K562 (cell line): ENCODE results near the gene HSPB2. TPM values are rescaled to one million over a fixed set of nuclear protein-coding genes. Genes with fewer than 3 reads are reported as not detected.
A peak's percentile ranks its signal among the peaks of the same experiment; 100 is the strongest.

Experiments
- ATAC-seq: fragments of 200-7000 bp; cut with Tn5 transposase; 3 replicates; pipeline ENCODE4 v1.9.1; 2020; ENCODE audit warnings: moderate library complexity
- Bru-seq: library from RNA; stranded (reverse); fragments of 400-500 nt; gene quantifications from one replicate; lab custom pipeline; 2021; lab: Mats Ljungman, UMichigan
- BruChase-seq, 2 experiments: library from RNA; stranded (reverse); fragments of 400-500 nt; gene quantifications; one replicate each; lab custom pipeline; 2021; lab: Mats Ljungman, UMichigan
- BruUV-seq: library from RNA; stranded (reverse); fragments of 400-500 nt; replicated peaks from 2 replicates; lab custom pipeline; 2021; lab: Mats Ljungman, UMichigan
- CTCF ChIA-PET: fragments of 300-600 bp; formaldehyde crosslinking; extraction: SDS; loops from one replicate; lab custom pipeline; 2021; ENCODE audit warnings: low intra/inter-chr PET ratio; lab: Yijun Ruan, JAX
- POLR2A ChIA-PET: fragments of 300-600, 350-650 bp; sonication (Branson Sonifier 250); formaldehyde crosslinking; extraction: SDS; loops from one replicate; lab custom pipeline; 2021; ENCODE audit warnings: antibody characterized with exemption, inconsistent platforms; lab: Yijun Ruan, JAX
- DNase-seq, 4 experiments: peaks; one replicate each; pipeline versions ENCODE4 v3.0.0 to v3.0.0-alpha.2; 2011 to 2018; ENCODE audit warnings: low spot score in 3 of 4, mixed read lengths in 3 of 4; ENCODE audit errors: extremely low read depth in 1 of 4
- FAIRE-seq: peaks from 2 replicates; lab custom pipeline; 2011; peaks lifted over from hg19 to GRCh38; lab: Jason Lieb, UNC
- H2AFZ ChIP-seq: 2 replicates; pipeline ENCODE4 v1.6.0; 2011; ENCODE audit warnings: low read depth, low read length, control low read depth, inconsistent platforms
- H3K27ac ChIP-seq: fragments of 200-600 bp; 3 replicates; pipeline ENCODE4 v1.8.0; 2011; ENCODE audit warnings: low read depth, mild to moderate bottlenecking, control low read depth, inconsistent platforms, low read length, moderate library complexity, mixed read lengths; ENCODE audit errors: extremely low read depth
- H3K27me3 ChIP-seq, 2 experiments: fragments of 300-600 bp in 1 of 2; 2 replicates in 1 of 2; 3 replicates in 1 of 2; pipeline versions ENCODE4 v1.6.0 to v1.8.0; 2011; ENCODE audit warnings: inconsistent platforms in 2 of 2, low read length in 2 of 2, mild to moderate bottlenecking in 1 of 2, mixed read lengths in 1 of 2, moderate library complexity in 1 of 2; ENCODE audit not compliant: control insufficient read depth in 2 of 2, insufficient read depth in 2 of 2
- H3K36me3 ChIP-seq: fragments of 300-600 bp; 3 replicates; pipeline ENCODE4 v1.8.0; 2011; ENCODE audit warnings: mild to moderate bottlenecking, low read length, inconsistent platforms; ENCODE audit not compliant: control insufficient read depth, insufficient read depth
- H3K4me1 ChIP-seq, 2 experiments: fragments of 200-600 bp in 1 of 2; replicated peaks in 1 of 2; 2 replicates in 1 of 2; 3 replicates in 1 of 2; pipeline versions ENCODE4 v1.5.1 to v1.8.0; 2011; ENCODE audit warnings: inconsistent platforms in 2 of 2, low read length in 2 of 2, mild to moderate bottlenecking in 1 of 2, mixed read lengths in 1 of 2, moderate library complexity in 1 of 2; ENCODE audit not compliant: control insufficient read depth in 2 of 2, insufficient read depth in 2 of 2
- H3K4me2 ChIP-seq: 2 replicates; pipeline ENCODE4 v1.6.1; 2011; ENCODE audit warnings: low read length, control low read depth, inconsistent platforms, mixed read lengths; ENCODE audit not compliant: insufficient read depth
- H3K4me3 ChIP-seq: fragments of 200-600 bp; sonication (generic), shearing (Covaris generic); 2 replicates; pipeline ENCODE4 v1.5.1; 2016; ENCODE audit warnings: control low read depth, inconsistent platforms
- H3K79me2 ChIP-seq: fragments of 200-600 bp; 3 replicates; pipeline ENCODE4 v1.8.0; 2011; ENCODE audit warnings: low read length, inconsistent platforms; ENCODE audit not compliant: control insufficient read depth, insufficient read depth
- H3K9ac ChIP-seq, 2 experiments: 2 replicates each; pipeline versions ENCODE4 v1.6.0 to v1.6.1; 2011; ENCODE audit warnings: low read depth in 2 of 2, low read length in 2 of 2, control low read depth in 1 of 2, inconsistent platforms in 1 of 2, mild to moderate bottlenecking in 1 of 2, mixed read lengths in 1 of 2; ENCODE audit not compliant: insufficient read depth in 1 of 2
- H3K9me1 ChIP-seq: one replicate; pipeline ENCODE4 v1.6.0; 2011; ENCODE audit warnings: inconsistent platforms, mild to moderate bottlenecking, low read length, moderate library complexity; ENCODE audit not compliant: control insufficient read depth, insufficient read depth
- H3K9me3 ChIP-seq: replicated peaks from 2 replicates; pipeline ENCODE4 v1.5.1; 2011; ENCODE audit warnings: low read depth, low read length, inconsistent platforms; ENCODE audit not compliant: control insufficient read depth, insufficient read depth
- H4K20me1 ChIP-seq: replicated peaks from 2 replicates; pipeline ENCODE4 v1.6.1; 2011; ENCODE audit warnings: low read length, inconsistent platforms, mixed read lengths; ENCODE audit not compliant: control insufficient read depth, insufficient read depth
- NFRKB ChIP-seq: fragments of 450-650 bp; IDR thresholded peaks from 2 replicates; pipeline ENCODE4 v1.6.1; 2016; ENCODE audit warnings: low read depth
- PCBP1 ChIP-seq: fragments of 200-400 bp; formaldehyde crosslinking; IDR thresholded peaks from 2 replicates; pipeline ENCODE4 v1.6.1; 2018; ENCODE audit warnings: mild to moderate bottlenecking, low read depth, low read length; ENCODE audit not compliant: poor library complexity, severe bottlenecking
- RNF219 ChIP-seq: fragments of 250-450 bp; sonication (Bioruptor Pico); IDR thresholded peaks from 2 replicates; pipeline ENCODE4 v1.5.0; 2022; ENCODE audit warnings: mild to moderate bottlenecking
- RUNX1 ChIP-seq: sonication (generic); IDR thresholded peaks from 2 replicates; pipeline ENCODE4 v1.6.1; 2016; ENCODE audit warnings: antibody characterized with exemption, low read depth
- SMARCE1 ChIP-seq: fragments of 450-650 bp; IDR thresholded peaks from 2 replicates; pipeline ENCODE4 v1.7.1; 2016; ENCODE audit warnings: mild to moderate bottlenecking
- TOE1 ChIP-seq, 2 experiments: fragments of 450-650 bp in 1 of 2; sonication (generic) in 1 of 2; formaldehyde crosslinking in 1 of 2; IDR thresholded peaks; 2 replicates each; pipeline versions ENCODE4 v1.7.1 to v1.8.0; 2016 to 2022; ENCODE audit warnings: borderline replicate concordance in 2 of 2, mild to moderate bottlenecking in 2 of 2, antibody characterized with exemption in 1 of 2, inconsistent platforms in 1 of 2, low read depth in 1 of 2, missing genetic modification reagents in 1 of 2, moderate library complexity in 1 of 2
- YBX1 ChIP-seq: fragments of 450-650 bp; IDR thresholded peaks from 2 replicates; pipeline ENCODE4 v1.7.1; 2016; ENCODE audit warnings: mild to moderate bottlenecking
- ZBTB7A ChIP-seq: IDR thresholded peaks from 2 replicates; pipeline ENCODE4 v1.6.1; 2011; ENCODE audit warnings: low read depth, mild to moderate bottlenecking, low read length, moderate library complexity, borderline replicate concordance; ENCODE audit not compliant: control insufficient read depth
- ZFPM2 ChIP-seq: fragments of 250-450 bp; sonication (Bioruptor Pico); IDR thresholded peaks from 2 replicates; pipeline ENCODE4 v1.5.1; 2022; ENCODE audit warnings: mild to moderate bottlenecking
- ZNF699 ChIP-seq: fragments of 250-450 bp; sonication (Bioruptor Pico); IDR thresholded peaks from 2 replicates; pipeline ENCODE4 v1.8.0; 2021; ENCODE audit warnings: mild to moderate bottlenecking, moderate library complexity; ENCODE audit not compliant: insufficient replicate concordance
- WGBS: fragments of 100-300 bp; shearing (Covaris generic); methylation state at CpG from one replicate; pipeline ENCODE4 v1.1.6; 2016; ENCODE audit warnings: low coverage, mixed read lengths; ENCODE audit not compliant: insufficient coverage; ENCODE audit errors: missing lambda C conversion rate; 5-methylcytosine and 5-hydroxymethylcytosine counted together
- in situ Hi-C: fragments of 300-500 bp; cut with MboI; formaldehyde crosslinking; loops from 4 replicates; pipeline ENCODE4 v1.15.0; 2018; ENCODE audit warnings: inconsistent platforms, mixed read lengths
- intact Hi-C: fragments of 100-400 bp; cut with micrococcal nuclease; formaldehyde crosslinking; loops from 2 replicates; pipeline ENCODE4 v1.14.2; 2022
- long read RNA-seq, 3 experiments: library from polyadenylated mRNA in 2 of 3; library from RNA in 1 of 3; unstranded in 2 of 3; stranded (forward) in 1 of 3; transcript quantifications; one replicate each; pipeline ENCODE4 v2.0.0, GENCODE V29; 2019 to 2022
- polyA minus RNA-seq, 3 experiments: library from RNA; depleted of rRNA, polyadenylated mRNA; stranded (reverse); fragments of >200 nt; gene quantifications; 2 replicates each; pipeline ENCODE4 v1.2.3, GENCODE V29; 2011
- polyA plus RNA-seq, 8 experiments: library from polyadenylated mRNA; depleted of rRNA in 4 of 8; stranded (reverse) in 5 of 8; unstranded in 3 of 8; fragments of >200 nt; fragmentation: Nextera tagmentation in 2 of 8; fragmentation: Illumina TruSeq in 1 of 8; extraction: Ambion mirVana in 2 of 8; extraction: Trizol in 1 of 8; gene quantifications; 2 replicates each; pipeline versions ENCODE4 v1.2.1 to v1.2.3, GENCODE V29; 2011 to 2014; ENCODE audit warnings: inconsistent platforms in 1 of 8, missing spikeins in 1 of 8
- total RNA-seq, 7 experiments: library from RNA; depleted of rRNA in 6 of 7; stranded (reverse); fragments of >200 nt in 6 of 7; fragmentation: Illumina TruSeq in 2 of 7; extraction: Trizol in 2 of 7; gene quantifications; 2 replicates each; pipeline versions ENCODE4 v1.2.1 to v1.2.3, GENCODE V29; 2011 to 2021; ENCODE audit warnings: low replicate concordance in 1 of 7

The HSPB2 gene
- not detected in 2 replicates for total RNA-seq (2011; cell fraction: chromatin; rRNA removed; ENCODE audit: low replicate concordance)
- total RNA-seq (2011; cell fraction: nucleolus; rRNA removed) = not detected in 2 replicates
- total RNA-seq (2011; cell fraction: nucleoplasm; rRNA removed) = not detected in 2 replicates
- total RNA-seq (2014; rRNA removed) (not detected in 2 replicates), total RNA-seq (2014; rRNA removed; fragmentation: Illumina TruSeq; extraction: Trizol) (0.11 TPM in 1 of 2 replicates, not detected in the other), total RNA-seq (2015; rRNA removed; fragmentation: Illumina TruSeq; extraction: Trizol) (not detected in 2 replicates), total RNA-seq (2021) (0.31 TPM in 1 of 2 replicates, not detected in the other), polyA plus RNA-seq (2011; rRNA removed) (0.11 and 0.35 TPM in 2 replicates), polyA plus RNA-seq (2014; fragmentation: Illumina TruSeq; extraction: Trizol) (0.12 TPM in 1 of 2 replicates, not detected in the other), polyA plus RNA-seq (2014; fragmentation: Nextera tagmentation; extraction: Ambion mirVana) (under 1 TPM in 1 of 2 experiments, not detected in 1; 0.06 TPM), polyA plus RNA-seq (2014; rRNA removed) (not detected in 2 replicates), polyA minus RNA-seq (2011; rRNA and poly(A)+ RNA removed) (0.21 TPM in 1 of 2 replicates, not detected in the other), Bru-seq, nascent RNA (percentile 18 among the genes with signal in this experiment), BruChase-seq, experiment 1, labeled RNA remaining after a 2-hour chase (percentile 20 among the genes with signal in this experiment), BruChase-seq, experiment 2, labeled RNA remaining after a 6-hour chase (percentile 24 among the genes with signal in this experiment)
- polyA plus RNA-seq (2011; cell fraction: cytosol; rRNA removed) = 0.09 and 0.24 TPM in 2 replicates
- 0.16 and 0.29 TPM in 2 replicates for polyA plus RNA-seq (2011; cell fraction: nucleus; rRNA removed)
- 0.13 TPM in 1 of 2 replicates, not detected in the other for polyA plus RNA-seq (2012)
- polyA minus RNA-seq (2011; cell fraction: cytosol; rRNA and poly(A)+ RNA removed) = not detected in 2 replicates
- not detected in 2 replicates for polyA minus RNA-seq (2011; cell fraction: nucleus; rRNA and poly(A)+ RNA removed)
- long read RNA-seq, experiment 1 = 0 reads
- long read RNA-seq, experiment 2 = 0 reads
- long read RNA-seq, experiment 3 = 0 reads

GRCh38 chr11:111912535-111912934 lies at the start of gene HSPB2:
HSPB2 (plus strand) TSS chr11:111912734; CDS start chr11:111912830, 96 bp downstream.
- Histone ChIP-seq H3K9ac (peak within 1 kb of the TSS; percentile 20 to 62; a peak in 2 of 4 replicates), H4K20me1 (no peaks in the 10 kb centered on the region), H3K9me1 (peaks cover 3% of the 10 kb centered on the region), H3K79me2 (no peaks in the 10 kb centered on the region), H3K36me3 (no peaks in the 10 kb centered on the region), H3K27ac (peak within 1 kb of the TSS; percentile 57), H3K9me3 (no peaks in the 10 kb centered on the region), H2AFZ (peak within 1 kb of the TSS; percentile 76), H3K4me2 (peak within 1 kb of the TSS; percentile 68), H3K4me1 (peaks cover 35 to 40% of the 10 kb centered on the region in 2 experiments; a peak in 4 of 5 replicates), H3K27me3 (no peaks in the 10 kb centered on the region), H3K4me3 (no peak within 1 kb of the TSS)
- CTCF ChIA-PET = no interaction called here
- in situ Hi-C loops (no loop called here), intact Hi-C loops (loop anchor here (5.0 kb wide), 1 partner anchor 35 kb away; the partner anchor contains the start of genes CFAP68 and FDXACB1)
- WGBS = 56% methylated on average over 7 of the region's 26 CpGs
- POLR2A ChIA-PET = interaction anchor here (0.5 to 2.9 kb wide), 2 partner anchors 13 to 112 kb away, joined by 3 to 13 read pairs; no protein-coding TSS in a partner anchor
- ATAC-seq (no peak), DNase-seq (peak in 2 of 4 experiments; percentile 69 to 72), FAIRE-seq (no peak)
- TF ChIP-seq RUNX1 (0 out of 2 replicates have a peak, but pooled peaks have one; percentile 3), RNF219 (CRISPR knock-in tag) (no peak), TOE1 (IDR thresholded peaks at IDR 0.05; ENCODE audit: borderline replicate concordance) (no peak), TOE1 (CRISPR knock-in tag; IDR thresholded peaks at IDR 0.05; ENCODE audit: borderline replicate concordance, low read depth) (no peak), YBX1 (no peak), SMARCE1 (no peak), ZNF699 (CRISPR knock-in tag) (no peak), ZFPM2 (CRISPR knock-in tag) (no peak), NFRKB (no peak), ZBTB7A (0 out of 2 replicates have a peak, but pooled peaks have one; percentile 32), PCBP1 (peak; percentile 74)
- no TSS peak for BruUV-seq
